ENCODE data around the gene APBA1. TPM values are rescaled to one million over a fixed set of nuclear protein-coding genes. Genes with fewer than 3 reads are reported as not detected.

APBA1 gene
- total RNA-seq, 1 donor from 2014 or later, result 13.0 TPM

DNA sequence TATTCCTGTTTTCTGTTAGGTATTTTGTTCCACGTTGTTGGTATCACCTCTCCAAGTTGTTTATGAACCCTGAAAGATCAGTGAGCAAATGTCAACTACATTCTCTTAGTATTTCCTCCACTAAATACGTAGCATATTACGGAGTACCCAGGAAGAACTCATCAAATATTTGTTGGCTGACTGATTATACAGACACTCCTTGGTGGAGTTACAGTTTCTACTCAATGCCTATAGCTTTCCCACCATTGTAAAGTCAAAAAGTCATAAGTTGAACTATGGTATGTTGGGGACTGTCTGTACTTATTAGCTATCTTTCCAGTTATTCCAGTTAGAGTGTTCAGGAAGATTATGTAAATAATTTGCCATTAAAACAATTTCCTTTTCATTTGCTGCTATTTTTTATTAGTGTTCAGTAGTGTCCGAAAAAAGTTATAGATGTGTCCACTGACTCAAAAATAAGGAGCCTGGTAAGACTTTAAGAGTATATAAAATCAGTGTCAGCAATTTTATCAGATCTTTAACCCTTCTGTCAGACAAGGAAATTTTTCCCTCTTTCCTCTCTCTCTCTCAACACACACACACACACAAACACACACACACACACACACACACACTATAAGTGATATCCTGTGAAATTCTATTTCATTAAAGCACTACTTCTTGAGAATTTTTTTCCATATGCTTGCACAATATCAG, 6.8 kb upstream of the APBA1 start:
- Mint-ChIP-seq H3K9me3 (ENCODE audit: unreplicated experiment) (no peaks in the 10 kb centered on the region), H3K4me3 (ENCODE audit: unreplicated experiment) (no peak overlapping the region), H3K36me3 (ENCODE audit: unreplicated experiment) (no peaks in the 10 kb centered on the region), H3K27me3 (ENCODE audit: unreplicated experiment) (no peaks in the 10 kb centered on the region), H3K27ac (ENCODE audit: unreplicated experiment) (no peak overlapping the region), H3K4me1 (ENCODE audit: low read depth, unreplicated experiment) (peaks cover 5% of the 10 kb centered on the region)
- TF ChIP-seq, protein P1, sequence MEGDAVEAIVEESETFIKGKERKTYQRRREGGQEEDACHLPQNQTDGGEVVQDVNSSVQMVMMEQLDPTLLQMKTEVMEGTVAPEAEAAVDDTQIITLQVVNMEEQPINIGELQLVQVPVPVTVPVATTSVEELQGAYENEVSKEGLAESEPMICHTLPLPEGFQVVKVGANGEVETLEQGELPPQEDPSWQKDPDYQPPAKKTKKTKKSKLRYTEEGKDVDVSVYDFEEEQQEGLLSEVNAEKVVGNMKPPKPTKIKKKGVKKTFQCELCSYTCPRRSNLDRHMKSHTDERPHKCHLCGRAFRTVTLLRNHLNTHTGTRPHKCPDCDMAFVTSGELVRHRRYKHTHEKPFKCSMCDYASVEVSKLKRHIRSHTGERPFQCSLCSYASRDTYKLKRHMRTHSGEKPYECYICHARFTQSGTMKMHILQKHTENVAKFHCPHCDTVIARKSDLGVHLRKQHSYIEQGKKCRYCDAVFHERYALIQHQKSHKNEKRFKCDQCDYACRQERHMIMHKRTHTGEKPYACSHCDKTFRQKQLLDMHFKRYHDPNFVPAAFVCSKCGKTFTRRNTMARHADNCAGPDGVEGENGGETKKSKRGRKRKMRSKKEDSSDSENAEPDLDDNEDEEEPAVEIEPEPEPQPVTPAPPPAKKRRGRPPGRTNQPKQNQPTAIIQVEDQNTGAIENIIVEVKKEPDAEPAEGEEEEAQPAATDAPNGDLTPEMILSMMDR (IDR thresholded peaks at IDR 0.05; ENCODE audit: partially characterized antibody, unreplicated experiment), result no peak
- no peak for DNase-seq

DNA sequence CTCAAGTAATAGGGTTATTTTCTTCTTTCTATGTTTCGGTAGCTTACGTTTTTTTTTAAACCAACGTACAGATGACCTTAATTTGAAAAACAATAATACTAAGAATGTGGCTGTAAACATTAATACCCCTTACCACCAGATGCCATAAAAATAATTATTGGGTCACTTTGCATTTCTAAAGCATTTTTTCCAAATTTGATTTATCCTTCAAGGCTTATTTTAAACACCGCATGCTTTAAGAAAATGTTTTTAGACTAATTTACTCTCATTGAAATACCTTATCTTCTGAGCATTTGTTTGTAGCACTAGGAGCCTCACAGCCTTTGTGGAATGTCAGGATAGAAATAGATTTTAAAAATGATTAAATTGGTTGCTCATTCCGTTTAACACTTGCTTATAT, 5.8 kb upstream of the APBA1 start:
- no peak overlapping the region for H3K27ac Mint-ChIP-seq (ENCODE audit: unreplicated experiment)
- peaks cover 5% of the 10 kb centered on the region for H3K4me1 Mint-ChIP-seq (ENCODE audit: low read depth, unreplicated experiment)
- H3K27me3 Mint-ChIP-seq (ENCODE audit: unreplicated experiment), result no peaks in the 10 kb centered on the region
- TF ChIP-seq, protein P1 (IDR thresholded peaks at IDR 0.05; ENCODE audit: partially characterized antibody, unreplicated experiment), result no peak
- H3K36me3 Mint-ChIP-seq (ENCODE audit: unreplicated experiment), result no peaks in the 10 kb centered on the region
- no peak overlapping the region for H3K4me3 Mint-ChIP-seq (ENCODE audit: unreplicated experiment)
- DNase-seq, result no peak
- H3K9me3 Mint-ChIP-seq (ENCODE audit: unreplicated experiment), result no peaks in the 10 kb centered on the region

DNA sequence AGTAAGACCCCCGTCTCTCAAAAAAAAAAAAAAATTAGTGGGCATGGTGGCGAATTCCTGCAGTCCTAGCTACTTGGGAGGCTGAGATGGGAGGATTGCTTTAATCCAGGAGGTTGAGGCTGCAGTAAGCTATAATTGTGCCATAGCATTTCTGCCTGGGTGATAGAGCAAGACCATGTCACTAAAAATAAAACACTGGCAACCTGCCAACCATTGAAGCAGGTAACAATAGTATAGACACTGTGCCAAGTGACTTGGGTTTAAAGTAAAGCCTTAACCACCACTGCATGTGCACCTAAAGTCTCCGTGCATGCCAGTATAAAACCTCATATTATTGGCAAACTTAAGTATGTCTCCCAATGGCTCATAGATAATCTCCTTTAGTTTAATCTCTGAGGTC, 3.4 kb upstream of the APBA1 start:
- no peak for DNase-seq
- no peak overlapping the region for H3K27ac Mint-ChIP-seq (ENCODE audit: unreplicated experiment)
- H3K4me3 Mint-ChIP-seq (ENCODE audit: unreplicated experiment), result no peak overlapping the region
- no peaks in the 10 kb centered on the region for H3K27me3 Mint-ChIP-seq (ENCODE audit: unreplicated experiment)
- H3K9me3 Mint-ChIP-seq (ENCODE audit: unreplicated experiment), result peaks cover 2% of the 10 kb centered on the region
- TF ChIP-seq, protein P1 (IDR thresholded peaks at IDR 0.05; ENCODE audit: partially characterized antibody, unreplicated experiment), result no peak
- H3K36me3 Mint-ChIP-seq (ENCODE audit: unreplicated experiment), result no peaks in the 10 kb centered on the region
- H3K4me1 Mint-ChIP-seq (ENCODE audit: low read depth, unreplicated experiment), result peaks cover 10% of the 10 kb centered on the region

DNA sequence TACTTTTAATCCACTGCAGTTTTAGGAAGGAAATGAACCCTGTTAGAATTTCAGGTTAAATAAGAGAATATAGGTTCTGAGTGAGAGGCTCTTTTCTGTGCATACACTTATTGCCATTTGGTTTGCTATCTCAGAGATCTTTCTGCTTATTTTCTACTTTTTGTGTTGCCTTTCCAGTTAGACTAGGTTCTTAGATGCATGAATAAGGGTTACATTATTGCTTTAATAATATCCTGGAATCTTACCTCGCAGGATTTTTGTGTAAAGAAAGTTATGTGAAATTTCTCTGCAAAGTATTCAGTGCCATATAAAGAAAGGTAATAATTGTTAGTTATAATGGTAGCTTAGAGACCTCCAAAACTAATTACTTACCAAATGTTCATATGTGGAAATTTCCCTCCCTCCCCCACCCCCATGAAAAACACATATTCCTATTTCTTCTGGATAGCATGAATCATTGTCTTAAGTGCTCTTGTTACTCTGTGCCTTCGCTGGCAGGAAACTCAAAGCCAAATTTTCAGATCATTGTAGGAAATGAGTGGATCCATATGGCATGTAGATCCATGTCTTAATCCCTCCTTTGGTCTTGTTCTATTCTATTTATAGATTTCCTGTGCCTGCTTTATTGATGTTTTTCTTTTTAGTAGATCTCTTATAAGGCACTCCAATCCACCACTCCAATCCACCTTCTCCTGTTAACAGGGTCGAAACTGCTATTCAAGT, 2.7 kb upstream of the APBA1 start:
- no peak for DNase-seq
- TF ChIP-seq, protein P1 (IDR thresholded peaks at IDR 0.05; ENCODE audit: partially characterized antibody, unreplicated experiment), result no peak
- H3K4me1 Mint-ChIP-seq (ENCODE audit: low read depth, unreplicated experiment), result peaks cover 14% of the 10 kb centered on the region
- no peak overlapping the region for H3K4me3 Mint-ChIP-seq (ENCODE audit: unreplicated experiment)
- H3K27me3 Mint-ChIP-seq (ENCODE audit: unreplicated experiment), result no peaks in the 10 kb centered on the region
- H3K27ac Mint-ChIP-seq (ENCODE audit: unreplicated experiment), result no peak overlapping the region
- H3K36me3 Mint-ChIP-seq (ENCODE audit: unreplicated experiment), result no peaks in the 10 kb centered on the region
- H3K9me3 Mint-ChIP-seq (ENCODE audit: unreplicated experiment), result peaks cover 5% of the 10 kb centered on the region

DNA sequence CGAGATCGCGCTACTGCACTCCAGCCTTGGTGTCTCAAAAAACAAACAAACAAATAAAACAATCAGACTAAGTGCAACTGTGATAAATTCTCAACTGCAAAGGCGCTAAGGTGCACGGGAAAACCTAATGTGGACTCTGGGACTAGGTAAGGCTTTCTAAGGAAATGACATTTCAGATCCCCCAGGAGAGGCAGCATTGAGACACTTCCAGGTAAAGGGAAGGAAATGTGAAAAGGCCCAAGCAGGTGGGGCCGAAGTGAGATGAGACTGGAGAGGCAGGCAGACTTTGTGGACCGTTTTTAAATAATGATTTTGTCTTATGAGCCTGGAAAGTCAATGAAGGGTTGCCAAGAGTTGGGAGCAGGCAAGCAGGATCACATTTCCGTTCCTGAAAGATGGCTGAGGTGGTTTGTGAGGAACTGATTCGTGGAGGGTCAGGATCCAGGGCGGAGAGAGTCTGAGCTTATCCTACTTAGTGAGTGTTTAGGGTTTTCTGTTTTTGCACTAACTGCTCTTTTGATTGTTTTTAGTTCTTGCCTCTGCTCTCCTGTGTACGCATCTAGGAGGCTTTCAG, 2.0 kb upstream of the APBA1 start:
- peaks cover 5% of the 10 kb centered on the region for H3K9me3 Mint-ChIP-seq (ENCODE audit: unreplicated experiment)
- no peaks in the 10 kb centered on the region for H3K27me3 Mint-ChIP-seq (ENCODE audit: unreplicated experiment)
- TF ChIP-seq, protein P1 (IDR thresholded peaks at IDR 0.05; ENCODE audit: partially characterized antibody, unreplicated experiment), result no peak
- H3K4me3 Mint-ChIP-seq (ENCODE audit: unreplicated experiment), result peak overlapping the region; percentile 26
- peaks cover 14% of the 10 kb centered on the region for H3K4me1 Mint-ChIP-seq (ENCODE audit: low read depth, unreplicated experiment)
- H3K27ac Mint-ChIP-seq (ENCODE audit: unreplicated experiment), result no peak overlapping the region
- H3K36me3 Mint-ChIP-seq (ENCODE audit: unreplicated experiment), result no peaks in the 10 kb centered on the region
- DNase-seq, result no peak
